Hepatic stellate cell (primary cell): ENCODE data around the gene NID1.
"Not testable (repeated sequence)": the region's sequence is repeated elsewhere in the genome, so short reads cannot be mapped to it uniquely, and the experiment has no call there.

ENCODE experiments used
- DNase-seq: peaks from one replicate; pipeline ENCODE4 v3.0.0; 2011; ENCODE audit warnings: low spot score

Gene NID1

DNA sequence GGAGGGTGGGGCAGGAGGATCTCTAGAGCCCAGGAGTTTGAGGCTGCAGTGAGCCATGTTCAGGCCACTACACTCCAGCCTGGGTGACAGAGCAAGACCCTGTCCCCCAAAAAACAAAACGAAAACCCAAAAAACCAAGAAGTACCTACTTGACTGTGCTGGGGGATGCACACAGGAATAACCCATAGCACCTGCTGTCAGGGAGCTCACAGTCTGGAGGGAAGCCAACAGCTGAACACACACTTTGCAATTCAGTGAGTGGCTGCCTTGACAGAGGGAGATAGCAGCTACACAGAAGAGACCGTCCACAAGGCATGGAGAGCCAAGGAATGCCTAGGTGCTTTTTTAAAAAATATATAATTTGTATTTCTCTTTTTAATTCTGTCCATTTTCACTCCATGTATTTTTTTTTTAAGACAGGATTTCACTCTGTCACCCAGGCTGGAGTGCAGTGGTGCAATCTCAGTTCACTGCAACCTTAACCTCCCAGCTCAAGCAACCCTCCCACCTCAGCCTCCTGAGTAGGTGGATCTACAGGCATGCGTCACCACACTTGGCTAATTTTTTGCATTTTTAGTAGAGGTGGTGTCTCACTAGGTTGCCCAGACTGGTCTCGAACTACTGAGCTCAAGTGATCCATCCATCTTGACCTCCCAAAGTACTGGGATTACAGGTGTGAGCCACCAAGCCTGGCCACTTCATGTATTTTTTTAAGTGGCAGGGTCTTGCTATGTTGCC lies 68.7 kb downstream of the NID1 start:
- DNase-seq = no peak

DNA sequence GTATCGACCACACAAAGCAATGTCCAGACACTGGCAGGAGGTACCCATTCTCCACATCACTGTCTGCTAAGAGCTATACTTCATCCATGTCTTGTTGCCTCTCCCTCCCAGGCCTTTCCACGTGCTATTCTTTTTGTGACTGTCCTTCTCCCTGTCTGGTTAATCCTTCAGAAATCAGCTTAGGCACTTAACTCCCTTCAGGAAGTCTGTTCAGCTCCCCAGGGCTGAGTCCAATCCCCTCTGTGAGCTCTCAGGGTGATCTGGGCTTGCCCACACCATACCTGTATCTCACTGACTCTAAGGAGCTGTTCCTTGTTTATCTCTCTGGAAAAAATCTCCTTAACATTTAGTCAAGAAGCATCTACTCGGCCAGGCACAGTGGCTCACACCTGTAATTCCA lies 69.4 kb downstream of the NID1 start:
- DNase-seq = no peak

DNA sequence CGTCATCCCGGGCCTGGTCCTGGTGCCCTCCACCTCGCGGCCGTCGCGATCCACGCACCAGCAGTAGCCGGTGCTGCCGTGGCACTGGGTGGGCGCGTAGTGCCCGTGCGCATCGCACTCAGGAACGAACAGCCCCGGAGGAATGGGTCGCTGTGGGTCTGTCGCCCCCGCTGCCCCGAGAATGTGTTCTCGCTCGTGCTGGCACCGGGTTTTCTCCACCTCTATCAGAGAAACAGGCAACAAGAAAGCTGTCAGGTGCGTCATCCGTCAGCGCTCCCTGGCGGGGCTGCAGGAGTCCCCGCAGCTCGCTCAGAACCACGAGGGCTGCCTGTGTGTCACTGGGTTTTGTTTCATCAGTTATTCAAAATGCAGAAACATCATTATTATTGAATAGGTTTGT lies 71.2 kb downstream of the NID1 start:
- DNase-seq = no peak

DNA sequence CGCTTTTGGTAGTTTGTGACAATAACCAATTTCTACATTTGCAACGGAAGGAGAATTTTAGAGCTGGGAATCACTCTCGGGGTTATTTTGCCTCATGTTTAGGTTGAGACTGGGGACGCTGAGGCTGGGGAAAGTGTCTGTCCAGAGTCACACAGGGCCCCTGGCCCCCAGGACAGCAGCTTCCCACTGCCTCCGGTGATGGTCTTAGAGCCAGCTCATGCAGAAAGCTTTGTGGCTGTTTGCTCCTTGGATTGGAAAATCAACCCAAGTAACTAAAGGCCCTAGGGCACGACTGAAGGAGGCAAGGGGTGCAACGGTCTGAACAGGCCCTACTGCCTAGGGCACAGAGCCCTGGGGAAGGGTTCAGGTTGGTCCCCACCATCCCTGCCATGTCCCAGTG lies 72.0 kb downstream of the NID1 start:
- no peak for DNase-seq

DNA sequence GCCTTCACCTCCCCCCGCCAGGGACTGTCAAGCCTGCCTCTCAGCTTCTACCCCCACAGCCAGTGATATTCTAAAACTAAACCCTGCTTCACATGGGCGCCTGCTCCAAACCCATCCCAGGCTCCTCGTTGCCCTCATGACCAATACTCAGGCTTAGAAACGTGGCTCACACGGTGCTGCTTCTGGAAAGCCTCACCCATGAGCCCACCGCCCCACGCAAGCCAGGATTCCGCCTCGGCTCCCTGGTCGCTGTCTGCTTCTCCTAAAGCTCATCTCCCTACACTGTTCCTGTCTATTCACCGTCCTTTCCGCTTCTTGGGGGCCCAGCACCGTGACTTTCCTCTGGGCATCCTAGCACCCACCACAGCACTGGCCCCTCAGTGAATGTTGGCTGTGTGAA lies 72.5 kb downstream of the NID1 start:
- DNase-seq = no peak

DNA sequence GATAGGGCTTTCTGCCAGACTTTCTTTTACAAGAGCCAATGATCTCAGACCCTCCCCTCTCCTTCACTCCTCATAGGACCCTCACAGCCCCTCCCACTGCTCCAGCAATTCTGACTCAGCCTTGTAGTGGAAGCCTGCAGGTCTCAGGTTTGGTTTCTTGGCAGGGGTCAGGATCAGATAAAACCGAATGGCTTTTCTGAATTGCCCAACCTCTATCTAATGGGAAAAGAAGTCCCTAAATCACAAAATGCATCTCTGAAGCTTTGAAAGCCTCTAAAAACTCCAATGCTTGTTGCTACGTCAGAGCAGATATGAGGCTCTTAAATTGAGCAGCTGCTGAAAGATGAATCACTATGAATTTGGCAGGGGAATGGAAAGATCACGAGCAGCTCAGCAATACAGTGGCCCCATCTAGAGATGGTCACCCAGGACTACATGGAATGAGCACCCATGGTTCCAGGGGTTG lies 74.5 kb downstream of the NID1 start:
- DNase-seq = no peak

DNA sequence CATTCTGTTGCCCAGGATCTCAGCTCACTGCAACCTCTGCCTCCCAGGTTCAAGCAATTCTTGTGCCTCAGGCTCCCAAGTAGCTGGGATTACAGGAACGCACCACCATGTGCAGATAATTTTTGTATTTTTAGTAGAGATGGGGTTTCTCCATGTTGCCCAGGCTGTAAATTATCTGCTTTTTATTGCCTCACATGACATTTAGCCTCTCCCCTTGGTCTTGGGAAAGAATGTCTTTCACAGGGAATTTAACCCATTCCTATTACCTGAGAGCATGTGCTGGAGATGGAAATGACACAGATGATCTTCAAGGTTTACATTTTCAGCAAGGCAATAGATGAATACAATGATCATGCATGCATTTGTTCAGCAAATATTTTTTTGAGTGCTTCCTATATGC lies 75.8 kb downstream of the NID1 start:
- DNase-seq = no peak

DNA sequence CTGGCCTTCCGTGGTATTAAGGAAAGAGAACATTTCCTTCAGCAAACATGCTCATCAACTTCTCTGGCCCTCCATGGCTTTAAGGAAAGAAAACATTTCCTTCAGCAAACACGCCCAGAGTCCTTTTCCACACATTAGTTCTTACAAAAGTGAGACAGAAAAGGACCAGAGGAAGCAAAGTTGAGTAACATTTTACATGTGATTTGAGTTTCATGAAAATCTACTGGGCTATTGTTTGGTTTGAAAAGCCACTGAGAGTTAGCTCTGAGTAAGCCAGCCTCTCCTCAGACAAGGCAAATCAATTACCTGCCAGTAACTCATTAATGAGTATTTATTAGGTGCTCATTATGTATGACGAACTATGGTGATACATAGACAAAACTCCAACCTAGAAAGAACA lies 78.0 kb downstream of the NID1 start:
- no peak for DNase-seq

DNA sequence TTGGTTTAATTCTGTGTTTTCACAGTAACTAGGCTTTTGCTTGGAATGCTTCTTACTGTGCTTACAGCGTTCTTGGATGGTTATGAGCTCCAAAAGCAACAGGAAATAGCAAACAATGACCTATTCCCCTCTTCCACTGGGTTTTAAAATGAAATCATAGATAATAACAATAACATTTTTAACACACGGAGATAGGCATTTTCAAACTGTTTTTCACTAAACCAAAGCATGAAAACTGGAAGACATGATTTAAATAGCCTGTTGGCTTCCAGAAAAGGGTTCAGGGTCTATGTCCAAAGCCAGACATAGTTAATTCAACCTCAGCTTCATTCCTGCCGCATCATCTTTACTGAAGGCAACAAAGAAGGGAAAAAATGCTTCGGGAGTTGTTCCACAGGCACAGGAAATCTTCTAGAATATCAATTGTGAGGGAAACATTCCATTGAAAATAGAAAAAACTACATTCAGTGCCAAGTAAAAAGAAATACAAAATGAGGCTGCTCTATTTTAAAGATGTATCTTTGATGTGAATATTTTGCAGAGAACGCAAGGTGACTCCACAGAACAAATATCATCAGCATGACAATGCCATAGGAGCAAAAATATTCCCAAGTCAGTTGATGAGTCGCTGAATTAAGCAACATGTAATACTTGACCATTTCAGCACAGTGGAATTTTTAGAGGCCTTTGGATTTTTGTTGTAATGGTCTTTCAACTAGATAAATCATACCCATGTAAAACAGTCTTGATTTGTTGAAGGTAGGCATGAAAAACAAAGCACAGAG lies 80.7 kb downstream of the NID1 start:
- peak; percentile 75 for DNase-seq

DNA sequence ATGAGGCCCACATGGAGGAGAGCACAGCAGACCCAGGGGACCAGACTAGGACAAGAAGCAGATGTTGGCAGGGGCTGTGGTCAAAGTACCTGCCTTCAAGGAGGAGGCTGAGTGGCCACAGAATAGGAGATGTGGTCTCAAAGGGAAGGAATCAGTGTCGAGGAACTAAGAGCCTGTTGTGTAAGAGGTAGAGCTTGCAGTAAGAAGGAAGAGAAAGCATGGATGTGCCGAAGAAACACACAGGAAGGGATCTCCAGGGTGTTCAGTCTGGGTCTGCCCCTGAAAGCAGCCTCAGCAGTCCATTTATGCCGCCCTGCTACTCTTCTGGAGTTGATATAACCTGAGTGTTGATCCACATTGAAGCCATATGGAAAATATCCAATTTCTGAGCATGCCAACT lies 83.9 kb downstream of the NID1 start:
- no peak for DNase-seq

DNA sequence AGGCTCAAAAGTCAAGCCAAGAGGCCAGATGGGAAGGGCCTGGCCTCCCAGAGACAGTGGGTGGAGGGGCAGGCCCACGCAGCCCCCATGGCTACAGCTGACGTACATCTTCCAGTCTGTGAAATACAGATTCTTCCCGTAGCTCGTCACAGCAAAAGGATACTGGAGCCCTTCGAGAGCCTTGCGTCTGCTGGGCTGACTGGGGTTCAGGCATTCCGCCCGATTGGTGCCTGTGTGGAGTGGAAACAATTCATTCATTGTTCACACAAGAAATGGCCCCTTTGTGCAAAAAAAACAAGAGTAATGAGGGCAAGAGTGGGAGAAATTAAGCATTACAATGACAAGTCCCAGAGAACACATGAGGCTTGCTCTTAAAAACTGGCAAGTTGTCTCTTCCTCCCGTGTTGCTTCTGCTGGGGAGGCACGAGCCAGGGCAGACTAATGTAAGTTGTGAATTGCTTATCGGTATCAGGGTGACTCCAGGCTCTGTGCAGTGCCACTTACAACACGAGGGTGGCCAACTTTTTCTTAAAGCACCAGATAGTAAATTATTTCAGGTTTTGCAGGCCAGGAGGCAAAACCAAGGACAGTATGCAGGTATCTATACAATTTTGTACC lies 85.1 kb downstream of the NID1 start:
- no peak for DNase-seq

DNA sequence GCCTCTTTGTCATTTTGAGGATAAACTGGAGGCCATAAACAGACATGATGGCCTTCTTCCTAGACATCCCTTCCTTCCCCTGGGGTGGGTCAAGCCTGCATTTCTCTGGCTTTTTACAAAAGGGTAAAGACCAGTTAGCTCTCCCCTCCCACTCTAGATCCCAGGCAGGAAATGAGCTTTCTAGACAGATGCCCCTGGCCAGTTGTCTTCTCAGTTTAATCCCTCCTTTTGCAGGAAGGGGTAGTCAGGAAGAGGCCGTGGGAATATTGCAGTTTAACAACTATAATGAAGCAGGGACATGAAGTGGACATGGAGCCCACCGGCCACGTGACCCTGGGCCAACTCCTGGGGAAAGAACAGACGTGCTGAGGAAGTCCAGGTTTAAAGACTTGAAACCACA lies 85.7 kb downstream of the NID1 start:
- DNase-seq = no peak

DNA sequence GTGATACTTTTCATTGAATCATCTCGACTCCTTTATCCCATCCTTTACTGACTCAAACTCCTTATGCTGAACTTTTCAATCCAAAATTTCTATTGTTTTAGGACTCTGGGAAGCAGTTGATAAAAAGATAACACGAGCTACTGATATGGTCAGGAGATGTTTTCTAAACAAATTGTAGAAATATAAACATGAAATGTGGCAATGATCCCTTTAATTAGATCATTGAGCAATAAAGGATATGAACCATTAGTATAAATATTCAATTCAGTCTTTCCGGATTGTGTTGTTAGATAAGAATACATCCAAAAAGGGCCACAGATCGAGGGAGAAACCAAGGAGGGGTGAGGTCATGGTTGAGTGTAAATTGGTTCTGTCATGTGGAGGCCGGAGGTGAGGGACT lies 88.4 kb downstream of the NID1 start:
- no peak for DNase-seq

DNA sequence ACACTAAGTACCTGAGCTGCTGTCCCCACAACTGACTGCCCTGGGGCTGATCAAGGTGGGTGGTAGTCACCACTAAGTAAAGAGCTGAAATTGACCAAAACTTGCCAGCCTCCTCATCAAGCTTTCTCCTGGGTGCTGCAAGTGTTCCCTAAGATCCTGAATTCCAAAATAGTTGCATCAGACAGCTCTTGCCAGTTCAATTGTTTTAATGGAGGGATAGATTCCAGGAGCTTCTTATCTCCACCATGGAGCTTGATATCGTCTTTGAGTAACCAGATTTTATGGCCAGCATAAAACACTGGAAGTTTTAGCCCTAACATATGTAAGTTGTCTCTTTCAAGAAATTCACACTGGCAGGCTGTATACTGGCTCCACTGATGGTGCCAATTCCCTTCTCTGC lies 90.3 kb downstream of the NID1 start:
- DNase-seq = no peak

DNA sequence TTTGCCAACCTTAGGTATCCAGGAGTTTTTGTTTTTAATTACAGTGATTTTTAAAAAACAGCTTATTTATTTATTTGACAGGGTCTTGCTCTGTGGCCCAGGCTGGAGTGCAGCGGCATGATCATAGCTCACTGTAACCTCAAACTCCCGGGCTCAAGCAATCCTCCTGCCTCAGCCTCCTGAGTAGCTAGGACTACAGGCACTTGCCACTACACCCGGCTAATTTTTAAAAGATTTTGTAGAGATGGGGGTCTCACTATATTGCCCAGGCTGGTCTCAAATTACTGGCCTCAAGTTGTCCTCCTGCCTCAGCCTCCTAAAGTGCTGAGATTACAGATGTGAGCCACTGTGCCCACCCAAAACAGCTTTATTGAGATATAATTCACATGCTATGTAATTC lies 92.2 kb downstream of the NID1 start:
- DNase-seq = not testable (repeated sequence)

DNA sequence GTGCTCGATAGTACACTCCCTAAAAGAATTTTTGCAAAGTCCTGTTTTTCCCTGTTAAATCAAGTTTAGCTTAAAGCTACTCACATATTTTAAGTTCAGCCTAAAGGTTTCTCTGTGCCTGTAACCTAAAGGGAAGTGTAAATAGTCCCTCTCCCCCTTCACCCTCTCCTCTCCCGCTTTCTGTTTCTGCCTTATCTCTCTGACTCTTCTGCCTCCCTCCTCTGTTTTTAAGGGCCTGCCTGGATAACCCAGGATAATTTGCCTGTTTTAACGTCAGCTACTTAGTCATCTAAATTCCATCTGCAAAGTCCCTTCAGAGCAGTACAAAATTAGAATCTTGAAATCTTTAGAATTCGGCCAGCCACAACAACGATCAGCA lies 92.6 kb downstream of the NID1 start:
- DNase-seq = peak; percentile 55

DNA sequence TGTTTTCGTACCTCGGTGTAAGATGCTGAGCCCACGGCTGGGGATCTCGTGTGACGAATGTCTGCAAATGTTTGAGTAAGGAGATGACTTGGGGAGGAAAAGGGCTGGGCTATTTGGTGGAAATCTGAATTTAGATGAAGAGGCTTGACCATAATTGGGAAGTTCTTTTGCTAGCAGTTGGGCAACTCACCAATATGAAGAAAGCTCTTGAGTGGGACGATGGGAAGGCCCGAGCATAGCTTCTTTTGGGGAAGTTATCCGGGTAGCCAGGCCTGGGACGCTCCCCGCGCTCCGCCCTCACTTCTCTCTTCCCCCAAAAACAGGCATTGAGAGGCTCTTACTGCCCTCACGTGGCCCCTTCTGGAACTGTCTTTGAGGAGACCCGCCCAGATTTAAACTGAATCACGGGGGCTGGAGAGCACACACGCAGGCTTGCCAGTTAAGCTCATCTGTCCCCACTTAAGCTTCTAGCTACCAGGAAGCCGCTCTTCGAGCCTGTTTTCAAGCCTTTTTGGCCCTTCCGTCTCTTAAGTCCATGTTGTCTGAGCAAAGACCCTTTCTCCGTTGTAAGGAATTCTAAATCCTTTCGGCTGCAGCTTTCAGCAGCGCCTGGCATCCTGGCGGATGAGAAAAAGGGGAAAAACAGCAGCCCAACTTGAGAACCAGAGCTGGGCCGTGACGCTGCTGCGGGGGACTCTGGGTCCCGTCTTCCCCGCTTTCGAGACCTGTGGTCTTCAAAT lies 93.1 kb downstream of the NID1 start:
- DNase-seq = peak; percentile 82

DNA sequence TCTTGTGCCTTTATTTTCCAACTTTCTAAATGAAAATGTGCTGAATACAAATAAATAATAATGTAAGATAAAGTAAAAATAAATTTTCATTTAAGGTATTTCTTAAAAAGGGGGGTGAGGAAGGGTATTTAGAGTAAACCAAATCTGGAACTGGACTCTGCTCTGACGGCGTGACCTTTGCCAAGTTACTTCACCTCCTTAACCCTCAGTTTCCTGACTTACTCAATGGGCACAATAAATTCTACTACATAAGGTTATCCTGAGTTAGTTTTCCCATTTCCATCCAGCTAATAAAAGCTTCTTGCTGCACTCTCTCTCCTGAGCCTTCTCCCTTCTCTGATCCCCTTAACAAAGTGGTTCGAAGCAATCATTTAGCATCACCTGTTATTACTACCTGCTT lies 93.9 kb downstream of the NID1 start:
- DNase-seq = no peak

DNA sequence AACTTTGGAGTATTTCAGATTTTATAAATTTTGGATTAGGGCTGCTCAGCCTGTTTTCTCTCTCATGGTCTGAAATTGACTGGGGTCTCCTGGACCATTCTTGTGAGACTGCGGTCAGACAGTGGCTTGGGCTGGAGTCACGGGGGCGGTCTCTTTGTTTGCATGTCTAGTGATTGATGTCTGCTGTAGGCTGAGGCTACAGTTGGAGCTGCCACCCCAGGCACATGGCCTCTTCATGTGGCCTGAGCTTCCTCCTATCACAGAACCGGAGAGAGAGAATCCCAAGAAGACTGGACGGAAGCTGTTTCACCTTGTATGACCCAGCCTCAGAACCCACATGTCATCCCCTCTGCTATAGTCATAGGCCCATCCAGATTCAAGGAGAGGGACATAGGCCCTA lies 96.1 kb downstream of the NID1 start:
- DNase-seq = no peak

DNA sequence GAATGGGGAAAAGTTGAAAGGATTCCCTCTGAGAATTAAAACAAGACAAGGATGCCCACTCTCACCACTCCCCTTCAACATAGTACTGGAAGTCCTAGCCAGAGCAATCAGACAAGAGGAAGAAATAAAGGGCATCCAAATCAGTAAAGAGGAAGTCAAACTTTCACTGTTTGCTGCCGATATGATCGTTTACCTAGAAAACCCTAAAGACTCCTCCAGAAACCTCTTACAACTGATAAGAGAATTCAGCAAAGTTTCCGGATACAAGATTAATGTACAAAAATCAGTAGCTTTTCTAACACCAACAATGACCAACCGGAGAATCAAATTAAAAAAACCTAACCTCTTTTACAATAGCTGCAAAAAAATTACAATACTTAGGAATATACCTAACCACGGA lies 98.8 kb downstream of the NID1 start:
- not testable (repeated sequence) for DNase-seq

DNA sequence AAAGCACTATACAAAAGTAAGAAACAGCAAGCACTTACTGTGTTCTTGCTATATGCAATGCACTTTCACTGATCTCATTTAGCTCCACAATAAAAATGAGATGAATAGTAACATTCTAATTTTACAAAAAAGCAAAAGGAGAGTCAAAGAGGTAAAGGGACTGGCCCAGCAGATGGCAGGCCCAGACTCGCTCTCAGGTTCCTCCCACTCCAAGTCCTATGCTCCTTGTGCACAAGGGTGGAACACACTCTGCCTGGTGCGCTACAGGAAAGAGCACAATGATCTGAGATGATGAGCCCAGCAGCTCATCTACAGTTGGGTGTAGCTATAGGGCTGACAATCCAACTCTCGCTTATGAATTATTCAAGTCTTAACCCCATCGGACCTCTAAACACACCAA lies 104.1 kb downstream of the NID1 start:
- DNase-seq = no peak

DNA sequence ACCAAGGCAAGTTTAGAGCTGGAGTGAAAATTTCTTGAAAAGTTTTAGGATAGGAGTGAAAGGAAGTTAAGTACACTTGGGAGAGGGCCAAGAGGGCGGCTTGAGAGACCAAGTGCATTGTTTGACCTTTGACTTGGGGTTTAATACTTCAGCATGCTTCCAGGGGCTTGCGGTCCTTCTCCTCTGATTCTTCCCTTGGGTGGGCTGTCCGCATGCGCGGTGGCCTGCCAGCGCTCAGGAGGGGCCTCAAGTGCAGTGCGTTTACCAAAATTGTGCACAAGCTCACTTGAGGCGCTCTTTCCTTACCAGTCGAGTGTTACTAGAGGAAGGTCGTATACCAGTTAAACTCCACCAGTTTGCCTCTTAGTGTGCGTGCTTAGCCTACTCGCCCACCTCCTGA lies 106.9 kb downstream of the NID1 start:
- no peak for DNase-seq

DNA sequence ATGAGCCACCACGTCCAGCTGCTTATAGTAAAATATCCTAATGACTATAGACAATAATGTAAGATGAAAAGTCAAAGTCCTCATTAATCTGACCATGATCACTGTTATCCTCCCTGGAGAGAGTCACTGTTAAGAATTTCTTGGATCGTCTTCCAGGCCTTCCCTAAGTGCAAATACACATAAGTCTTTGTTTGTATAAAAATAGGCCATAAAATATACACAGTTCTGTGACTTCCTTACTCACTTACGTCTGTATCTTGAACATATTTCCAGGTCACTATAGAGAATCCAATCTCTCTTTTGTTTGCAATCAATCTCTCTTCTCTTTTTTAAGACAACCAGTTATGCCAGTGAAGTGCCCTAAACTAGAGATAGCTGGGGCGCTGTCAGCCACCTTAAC lies 109.1 kb downstream of the NID1 start:
- no peak for DNase-seq
